Stimulated activated CD4-positive, alpha-beta T cell treated with anti-CD3 and anti-CD28 coated beads, TNF-alpha, amount 100 ng/mL, for 24 hours (primary cell): ENCODE measurements around the gene UBXN11.
"Not testable (repeated sequence)": the region's sequence is repeated elsewhere in the genome, so short reads cannot be mapped to it uniquely, and the experiment has no call there.

ENCODE experiments used
- DNase-seq, 3 experiments: peaks; one replicate each; pipeline ENCODE4 v3.0.0-alpha.2; 2020; ENCODE audit warnings: low read depth in 3 of 3

The UBXN11 gene

GRCh38 chr1:26305667-26306289 is 658 bp downstream of the UBXN11 start:
- DNase-seq: no peak

- DNase-seq: no peak
These were observed 3.6 kb downstream of the UBXN11 start for GRCh38 chr1:26302733-26303405.

GRCh38 chr1:26300578-26301275 is 5.7 kb downstream of the UBXN11 start:
- DNase-seq: no peak

GRCh38 chr1:26297791-26298124 is 8.7 kb downstream of the UBXN11 start:
- DNase-seq: no peak

- DNase-seq: no peak
These were observed 9.2 kb downstream of the UBXN11 start for GRCh38 chr1:26297057-26297790.

GRCh38 chr1:26296340-26297056 is 9.9 kb downstream of the UBXN11 start:
- no peak for DNase-seq

- DNase-seq: no peak
These were observed 11.0 kb downstream of the UBXN11 start for GRCh38 chr1:26295194-26296138.

GRCh38 chr1:26293911-26294463 is 12.4 kb downstream of the UBXN11 start:
- no peak for DNase-seq

- not testable (repeated sequence) for DNase-seq
These were observed 13.7 kb downstream of the UBXN11 start for GRCh38 chr1:26292735-26293134.

GRCh38 chr1:26291939-26292338 is 14.5 kb downstream of the UBXN11 start:
- no peak for DNase-seq

GRCh38 chr1:26291433-26291832 is 15.0 kb downstream of the UBXN11 start:
- no peak for DNase-seq

- no peak for DNase-seq
These were observed 15.6 kb downstream of the UBXN11 start for GRCh38 chr1:26290882-26291261.

- no peak for DNase-seq
These were observed 16.1 kb downstream of the UBXN11 start for GRCh38 chr1:26290122-26290881.

- DNase-seq: no peak
These were observed 17.0 kb downstream of the UBXN11 start for GRCh38 chr1:26289158-26290059.

GRCh38 chr1:26288311-26288941 is 18.0 kb downstream of the UBXN11 start:
- DNase-seq: peak in 2 of 3 experiments; percentile 58 to 71

- no peak for DNase-seq
These were observed 18.6 kb downstream of the UBXN11 start for GRCh38 chr1:26287811-26288210.

GRCh38 chr1:26287033-26287711 is 19.3 kb downstream of the UBXN11 start:
- no peak for DNase-seq

GRCh38 chr1:26286064-26286416 is 20.4 kb downstream of the UBXN11 start:
- DNase-seq: no peak
